ENCODE results near the gene TRAF5. TPM values are rescaled to one million over a fixed set of nuclear protein-coding genes. Genes with fewer than 3 reads are reported as not detected.
A peak's percentile ranks its signal among the peaks of the same experiment; 100 is the strongest.
"Not testable (repeated sequence)": the region's sequence is repeated elsewhere in the genome, so short reads cannot be mapped to it uniquely, and the experiment has no call there.

TRAF5 gene
- total and polyA plus RNA-seq, 8 donors: 4.3 to 50.7 (median 18.5) TPM

GRCh38 chr1:211382714-211383480 is 56.3 kb downstream of the TRAF5 start:
- intact Hi-C loops (cut with DNase I; ENCODE audit: low total_unique reads): no loop called here

GRCh38 chr1:211384524-211384923 is 57.9 kb downstream of the TRAF5 start:
- Histone ChIP-seq H3K27ac (no peak overlapping the region), H3K36me3 (no peaks in the 10 kb centered on the region), H3K4me3 (no peak overlapping the region), H3K9me3 (no peaks in the 10 kb centered on the region), H3K4me1 (peaks cover 0 to 15% (median 10%) of the 10 kb centered on the region in 4 donors), H3K27me3 (no peaks in the 10 kb centered on the region)
- TF ChIP-seq POLR2A (IDR thresholded peaks at IDR 0.05) (no peak), EP300 (IDR thresholded peaks at IDR 0.05) (no peak), POLR2AphosphoS5 (IDR thresholded peaks at IDR 0.05) (no peak), CTCF (IDR thresholded peaks at IDR 0.05) (no peak)
- intact Hi-C loops (cut with DNase I; ENCODE audit: low total_unique reads): no loop called here
- no peak for DNase-seq
- 91 to 98% (median 97%) methylated on average over 3 of the region's 3 CpGs for whole genome bisulfite sequencing, 5 donors

More at GRCh38 chr1:211382714-211383480, 56.3 kb downstream of the TRAF5 start:
- no peaks in the 10 kb centered on the region for H3K9me3 ChIP-seq
- H3K27ac ChIP-seq: peak overlapping the region; percentile 93 to 99 (median 96)
- DNase-seq: peak; percentile 95 to 98
- H3K27me3 ChIP-seq: no peaks in the 10 kb centered on the region
- peak; percentile 16 for TF ChIP-seq EP300 (IDR thresholded peaks at IDR 0.05)
- TF ChIP-seq POLR2A (IDR thresholded peaks at IDR 0.05): peak in 2 of 4 donors; percentile 83 to 90
- TF ChIP-seq POLR2AphosphoS5 (IDR thresholded peaks at IDR 0.05): peak; percentile 95 to 99 (median 98)
- TF ChIP-seq CTCF (IDR thresholded peaks at IDR 0.05): no peak
- H3K36me3 ChIP-seq: no peaks in the 10 kb centered on the region
- H3K4me3 ChIP-seq: peak overlapping the region; percentile 54 to 66 (median 60)
- 2 to 3% (median 2%) methylated on average over 37 to 49 of the region's 49 CpGs for WGBS, 5 donors
- H3K4me1 ChIP-seq: peaks cover 0 to 15% (median 10%) of the 10 kb centered on the region in 4 donors

GRCh38 chr1:211386921-211387320 is 60.3 kb downstream of the TRAF5 start:
- TF ChIP-seq EP300 (IDR thresholded peaks at IDR 0.05): no peak
- TF ChIP-seq POLR2A (IDR thresholded peaks at IDR 0.05): no peak
- no peak for TF ChIP-seq POLR2AphosphoS5 (IDR thresholded peaks at IDR 0.05)
- TF ChIP-seq CTCF (IDR thresholded peaks at IDR 0.05): no peak
- H3K9me3 ChIP-seq: no peaks in the 10 kb centered on the region
- no peaks in the 10 kb centered on the region for H3K27me3 ChIP-seq
- H3K27ac ChIP-seq: no peak overlapping the region
- H3K4me3 ChIP-seq: no peak overlapping the region
- peaks cover 0 to 13% (median 7%) of the 10 kb centered on the region in 4 donors for H3K4me1 ChIP-seq
- intact Hi-C loops (cut with DNase I; ENCODE audit: low total_unique reads): no loop called here
- WGBS, 5 donors: 52 to 69% (median 64%) methylated on average over 2 of the region's 2 CpGs
- peak in 1 of 2 donors; percentile 31 for DNase-seq
- H3K36me3 ChIP-seq: peaks cover 0 to 3% (median 1%) of the 10 kb centered on the region in 4 donors

GRCh38 chr1:211390829-211391228 is 64.2 kb downstream of the TRAF5 start:
- H3K27me3 ChIP-seq; intact Hi-C loops (cut with DNase I; ENCODE audit: low total_unique reads); H3K4me1 ChIP-seq; H3K27ac ChIP-seq; H3K4me3 ChIP-seq; H3K9me3 ChIP-seq; DNase-seq: not testable (repeated sequence)
- WGBS, 5 donors: 96 to 99% (median 97%) methylated on average over 7 of the region's 7 CpGs
- H3K36me3 ChIP-seq: peaks cover 0 to 34% (median 16%) of the 10 kb centered on the region in 4 donors

- TF ChIP-seq CTCF (IDR thresholded peaks at IDR 0.05) (no peak), POLR2A (IDR thresholded peaks at IDR 0.05) (no peak), EP300 (IDR thresholded peaks at IDR 0.05) (no peak), POLR2AphosphoS5 (IDR thresholded peaks at IDR 0.05) (no peak)
- DNase-seq: no peak
- H3K4me3 ChIP-seq: no peak overlapping the region
- peaks cover 0 to 45% (median 25%) of the 10 kb centered on the region in 4 donors for H3K36me3 ChIP-seq
- no peaks in the 10 kb centered on the region for H3K9me3 ChIP-seq
- 88 to 94% (median 91%) methylated on average over 1 of the region's 1 CpG for WGBS, 5 donors
- no peaks in the 10 kb centered on the region for H3K27me3 ChIP-seq
- intact Hi-C loops (cut with DNase I; ENCODE audit: low total_unique reads): no loop called here
- H3K4me1 ChIP-seq: no peaks in the 10 kb centered on the region
- no peak overlapping the region for H3K27ac ChIP-seq
Measured at GRCh38 chr1:211393203-211393602, 66.6 kb downstream of the TRAF5 start.

- H3K9me3 ChIP-seq; H3K4me3 ChIP-seq; intact Hi-C loops (cut with DNase I; ENCODE audit: low total_unique reads); H3K27ac ChIP-seq; DNase-seq; H3K4me1 ChIP-seq; H3K27me3 ChIP-seq: not testable (repeated sequence)
- WGBS, 5 donors: 78 to 84% (median 83%) methylated on average over 13 of the region's 13 CpGs
- H3K36me3 ChIP-seq: peaks cover 0 to 32% (median 20%) of the 10 kb centered on the region in 4 donors
Measured at GRCh38 chr1:211398266-211398930, 71.8 kb downstream of the TRAF5 start.
